K562 (cell line): ENCODE data around the gene CCNK. TPM values are rescaled to one million over a fixed set of nuclear protein-coding genes. Genes with fewer than 3 reads are reported as not detected.

ENCODE experiments used
- ARID1B ChIP-seq: fragments of 450-650 bp; IDR thresholded peaks from 2 replicates; pipeline ENCODE4 v1.6.1; 2016; ENCODE audit warnings: antibody characterized with exemption, mild to moderate bottlenecking, inconsistent platforms
- FOXM1 ChIP-seq, 2 experiments: fragments of 450-650 bp in 1 of 2; sonication (generic) in 1 of 2; formaldehyde crosslinking in 1 of 2; IDR thresholded peaks; 2 replicates each; pipeline versions ENCODE4 v1.6.1 to v1.9.0; 2017 to 2022; ENCODE audit warnings: low read depth in 2 of 2, mild to moderate bottlenecking in 2 of 2, missing genetic modification reagents in 1 of 2, moderate library complexity in 1 of 2
- ZNF318 ChIP-seq, 2 experiments: fragments of 450-650 bp; IDR thresholded peaks; 2 replicates each; pipeline ENCODE4 v1.6.1; 2016; ENCODE audit warnings: mild to moderate bottlenecking in 2 of 2, borderline replicate concordance in 1 of 2, low read depth in 1 of 2, moderate library complexity in 1 of 2
- polyA plus RNA-seq, 8 experiments: library from polyadenylated mRNA; depleted of rRNA in 4 of 8; stranded (reverse) in 5 of 8; unstranded in 3 of 8; fragments of >200 nt; fragmentation: Nextera tagmentation in 2 of 8; fragmentation: Illumina TruSeq in 1 of 8; extraction: Ambion mirVana in 2 of 8; extraction: Trizol in 1 of 8; gene quantifications; 2 replicates each; pipeline versions ENCODE4 v1.2.1 to v1.2.3, GENCODE V29; 2011 to 2014; ENCODE audit warnings: inconsistent platforms in 1 of 8, missing spikeins in 1 of 8
- total RNA-seq, 7 experiments: library from RNA; depleted of rRNA in 6 of 7; stranded (reverse); fragments of >200 nt in 6 of 7; fragmentation: Illumina TruSeq in 2 of 7; extraction: Trizol in 2 of 7; gene quantifications; 2 replicates each; pipeline versions ENCODE4 v1.2.1 to v1.2.3, GENCODE V29; 2011 to 2021; ENCODE audit warnings: low replicate concordance in 1 of 7

Gene CCNK
- total and polyA plus RNA-seq, 9 of the 15 experiments (the other 6 are each of a cell fraction or from before 2014, with no cell fraction given): 5.8 to 84.2 (median 16.4) TPM

GRCh38 chr14:99475179-99475578, 6.0 kb upstream of the CCNK start (continued):
- TF ChIP-seq ZNF318 (IDR thresholded peaks at IDR 0.05; ENCODE audit: borderline replicate concordance in 1 of 2, low read depth in 1 of 2): no peak
- no peak for TF ChIP-seq ARID1B
- no peak for TF ChIP-seq FOXM1 (IDR thresholded peaks at IDR 0.05; ENCODE audit: low read depth)
- TF ChIP-seq FOXM1 (CRISPR knock-in tag; IDR thresholded peaks at IDR 0.05; ENCODE audit: low read depth): no peak
